ENCODE results near the gene CARD9.

GRCh38 chr9:136317695-136318094, 55.8 kb downstream of the CARD9 start:
- no peak for TF ChIP-seq POLR2A (IDR thresholded peaks at IDR 0.05)
- TF ChIP-seq, protein P1, sequence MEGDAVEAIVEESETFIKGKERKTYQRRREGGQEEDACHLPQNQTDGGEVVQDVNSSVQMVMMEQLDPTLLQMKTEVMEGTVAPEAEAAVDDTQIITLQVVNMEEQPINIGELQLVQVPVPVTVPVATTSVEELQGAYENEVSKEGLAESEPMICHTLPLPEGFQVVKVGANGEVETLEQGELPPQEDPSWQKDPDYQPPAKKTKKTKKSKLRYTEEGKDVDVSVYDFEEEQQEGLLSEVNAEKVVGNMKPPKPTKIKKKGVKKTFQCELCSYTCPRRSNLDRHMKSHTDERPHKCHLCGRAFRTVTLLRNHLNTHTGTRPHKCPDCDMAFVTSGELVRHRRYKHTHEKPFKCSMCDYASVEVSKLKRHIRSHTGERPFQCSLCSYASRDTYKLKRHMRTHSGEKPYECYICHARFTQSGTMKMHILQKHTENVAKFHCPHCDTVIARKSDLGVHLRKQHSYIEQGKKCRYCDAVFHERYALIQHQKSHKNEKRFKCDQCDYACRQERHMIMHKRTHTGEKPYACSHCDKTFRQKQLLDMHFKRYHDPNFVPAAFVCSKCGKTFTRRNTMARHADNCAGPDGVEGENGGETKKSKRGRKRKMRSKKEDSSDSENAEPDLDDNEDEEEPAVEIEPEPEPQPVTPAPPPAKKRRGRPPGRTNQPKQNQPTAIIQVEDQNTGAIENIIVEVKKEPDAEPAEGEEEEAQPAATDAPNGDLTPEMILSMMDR (IDR thresholded peaks at IDR 0.05): no peak

Measured in thyroid gland (tissue), 4 donors.